RCC 7860 (cell line): Measurements from ENCODE around the gene SKI.
"Not testable (repeated sequence)": the region's sequence is repeated elsewhere in the genome, so short reads cannot be mapped to it uniquely, and the experiment has no call there.

Source experiments
- DNase-seq: peaks from one replicate; pipeline ENCODE4 v3.0.0-alpha.2; 2015; ENCODE audit warnings: low spot score
- FAIRE-seq: peaks from 2 replicates; lab custom pipeline; 2012; peaks lifted over from hg19 to GRCh38; lab: Jason Lieb, UNC

SKI gene

GRCh38 chr1:2288816-2289536 lies 60.9 kb downstream of the SKI start:
- no peak for FAIRE-seq

GRCh38 chr1:2289607-2290006 lies 61.5 kb downstream of the SKI start:
- FAIRE-seq, result no peak
- no peak for DNase-seq

More at GRCh38 chr1:2288816-2289536, 60.9 kb downstream of the SKI start:
- no peak for DNase-seq

GRCh38 chr1:2290171-2290578 lies 62.1 kb downstream of the SKI start:
- no peak for DNase-seq
- no peak for FAIRE-seq

- no peak for DNase-seq
- no peak for FAIRE-seq
Observed at GRCh38 chr1:2290595-2291510, 62.7 kb downstream of the SKI start.

GRCh38 chr1:2291577-2291976 lies 63.5 kb downstream of the SKI start:
- FAIRE-seq, result no peak
- DNase-seq, result no peak

GRCh38 chr1:2292725-2293450 lies 64.8 kb downstream of the SKI start:
- FAIRE-seq, result no peak
- no peak for DNase-seq

- FAIRE-seq (no peak), DNase-seq (no peak)
Observed at GRCh38 chr1:2294033-2294724, 66.1 kb downstream of the SKI start.

- FAIRE-seq (no peak), DNase-seq (no peak)
Observed at GRCh38 chr1:2294725-2295078, 66.6 kb downstream of the SKI start.

GRCh38 chr1:2295526-2295925 lies 67.4 kb downstream of the SKI start:
- DNase-seq (no peak), FAIRE-seq (no peak)

- DNase-seq, FAIRE-seq: not testable (repeated sequence)
Observed at GRCh38 chr1:2296211-2296610, 68.1 kb downstream of the SKI start.

GRCh38 chr1:2296614-2297013 lies 68.5 kb downstream of the SKI start:
- no peak for FAIRE-seq

GRCh38 chr1:2297246-2298011 lies 69.3 kb downstream of the SKI start:
- no peak for DNase-seq
- FAIRE-seq, result no peak

More at GRCh38 chr1:2296614-2297013, 68.5 kb downstream of the SKI start:
- no peak for DNase-seq

GRCh38 chr1:2298685-2299084 lies 70.6 kb downstream of the SKI start:
- FAIRE-seq (no peak), DNase-seq (no peak)

GRCh38 chr1:2299131-2299627 lies 71.1 kb downstream of the SKI start:
- DNase-seq (no peak), FAIRE-seq (no peak)

GRCh38 chr1:2300004-2300771 lies 72.1 kb downstream of the SKI start:
- DNase-seq, result no peak
- no peak for FAIRE-seq

- DNase-seq (no peak), FAIRE-seq (no peak)
Observed at GRCh38 chr1:2300851-2301606, 72.9 kb downstream of the SKI start.

- no peak for FAIRE-seq
- no peak for DNase-seq
Observed at GRCh38 chr1:2301607-2302291, 73.6 kb downstream of the SKI start.
